ENCODE measurements around the gene ANKRD29. TPM values are rescaled to one million over a fixed set of nuclear protein-coding genes. Genes with fewer than 3 reads are reported as not detected.
"Not testable (repeated sequence)": the region's sequence is repeated elsewhere in the genome, so short reads cannot be mapped to it uniquely, and the experiment has no call there.

Gene ANKRD29
- total RNA-seq, 1 donor from 2014 or later = 2.1 TPM

DNA sequence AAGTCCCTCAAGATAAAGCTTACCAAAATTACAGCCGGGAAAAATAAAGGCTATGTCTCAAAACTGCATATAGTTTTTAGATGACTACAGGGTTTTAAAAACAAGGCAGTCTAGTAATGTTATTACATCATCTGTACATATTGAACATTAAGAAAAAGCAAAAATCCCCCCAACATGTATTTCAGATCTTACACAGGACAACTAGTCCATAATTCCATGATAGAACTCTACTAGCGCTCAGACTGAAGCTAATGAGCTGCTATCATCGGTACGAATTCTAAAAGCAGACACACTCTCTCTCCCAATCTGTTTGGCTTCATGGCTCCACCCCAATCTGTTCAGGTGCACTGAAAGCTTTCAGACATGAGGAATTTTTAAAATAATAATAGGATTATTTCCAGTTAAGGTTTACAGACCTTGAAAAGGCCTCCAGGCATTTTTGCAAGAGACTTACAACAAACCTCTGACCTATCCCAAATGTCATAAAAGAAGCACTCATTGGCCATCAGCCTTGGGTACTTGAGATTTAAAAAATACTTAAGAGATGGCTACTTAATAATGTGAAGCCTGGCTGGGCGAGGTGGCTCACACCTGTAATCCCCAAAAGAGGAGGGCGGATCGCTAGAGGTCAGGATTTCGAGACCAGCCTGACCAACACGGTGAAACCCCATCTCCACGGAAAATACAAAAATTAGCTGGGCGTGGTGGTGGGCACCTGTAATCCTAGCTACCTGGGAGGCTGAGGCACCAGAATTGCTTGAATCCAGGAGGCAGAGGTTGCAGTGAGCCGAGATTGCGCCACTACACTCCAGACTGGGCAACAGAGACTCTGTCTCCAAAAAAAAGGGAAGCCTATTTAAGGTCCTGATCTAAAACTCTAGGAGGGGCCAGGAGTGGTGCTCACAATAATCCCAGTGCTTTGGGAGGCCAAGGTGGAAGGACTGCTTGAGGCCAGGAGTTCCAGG lies 78.4 kb downstream of the ANKRD29 start:
- DNase-seq (ENCODE audit: low read depth) = no peak

GRCh38 chr18:23583071-23583865 lies 79.4 kb downstream of the ANKRD29 start:
- DNase-seq (ENCODE audit: low read depth) = no peak

DNA sequence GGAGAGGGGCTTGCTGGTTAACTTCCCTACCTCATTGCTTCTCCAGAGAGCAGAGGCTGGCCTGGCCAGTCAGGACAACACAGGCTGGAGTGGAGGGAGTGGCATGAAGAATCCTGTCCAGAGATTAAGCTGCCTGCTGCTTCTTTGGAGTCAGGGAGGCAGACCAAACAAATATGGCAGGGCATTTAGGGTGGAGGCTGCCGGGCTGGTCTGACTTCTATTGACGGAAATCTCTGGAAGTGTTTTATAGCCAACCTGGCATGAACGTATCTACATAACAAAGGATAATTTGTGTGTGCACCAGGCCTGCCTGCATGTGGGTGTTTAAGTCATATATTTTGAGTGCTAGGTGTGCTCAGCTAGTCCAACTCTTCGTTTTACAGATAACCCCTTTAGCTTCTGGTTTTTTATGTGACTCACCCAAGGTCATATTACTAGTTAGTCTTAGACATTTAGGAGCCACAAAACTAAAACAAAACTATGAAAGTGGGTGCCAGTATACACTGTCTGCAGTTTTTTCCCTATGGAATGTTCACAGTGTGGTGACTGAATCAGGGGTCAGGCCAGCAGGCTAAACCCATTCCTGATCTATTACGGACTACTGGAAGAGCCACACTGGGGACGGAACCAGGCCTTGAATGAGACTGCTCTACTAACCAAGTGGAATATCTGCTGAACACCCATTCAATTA lies 81.9 kb downstream of the ANKRD29 start:
- DNase-seq (ENCODE audit: low read depth) = no peak

GRCh38 chr18:23578891-23579653 lies 83.6 kb downstream of the ANKRD29 start:
- DNase-seq (ENCODE audit: low read depth) = no peak

DNA sequence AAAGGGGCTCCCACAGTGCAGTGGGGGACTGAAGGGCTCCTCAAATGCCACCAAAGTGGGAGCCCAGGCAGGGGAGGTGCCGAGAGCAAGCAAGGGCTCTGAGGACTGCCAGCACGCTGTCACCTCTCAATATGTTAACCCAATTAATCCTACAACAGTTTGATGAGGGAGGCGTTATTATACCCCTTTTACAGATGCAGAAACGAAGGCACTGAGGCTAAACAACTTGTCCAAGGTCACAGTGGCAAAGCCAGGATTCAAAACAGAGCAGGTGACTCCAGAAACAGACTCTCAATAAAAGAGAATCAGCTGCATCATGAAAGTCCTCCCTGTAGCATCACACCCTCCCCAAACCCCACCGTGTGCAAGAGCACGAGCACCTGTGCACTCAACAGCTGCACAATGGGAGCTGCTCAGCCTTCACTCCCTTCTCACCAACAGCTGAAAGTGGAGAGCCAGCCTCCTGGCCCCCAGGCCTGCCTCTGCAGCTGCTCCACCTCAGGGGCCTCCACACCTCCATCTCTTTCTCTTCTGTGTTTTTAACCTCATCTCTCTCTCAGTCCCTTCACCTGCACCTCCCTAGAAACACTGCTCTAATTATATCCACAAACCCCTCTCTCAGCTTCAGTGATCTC lies 84.5 kb downstream of the ANKRD29 start:
- DNase-seq (ENCODE audit: low read depth) = peak; percentile 81

GRCh38 chr18:23577521-23577920 lies 85.2 kb downstream of the ANKRD29 start:
- not testable (repeated sequence) for DNase-seq (ENCODE audit: low read depth)

- no peak for DNase-seq (ENCODE audit: low read depth)
Measured at GRCh38 chr18:23575309-23575651, 87.4 kb downstream of the ANKRD29 start.

- DNase-seq (ENCODE audit: low read depth) = peak; percentile 80
Measured at GRCh38 chr18:23574611-23575308, 88.0 kb downstream of the ANKRD29 start.

DNA sequence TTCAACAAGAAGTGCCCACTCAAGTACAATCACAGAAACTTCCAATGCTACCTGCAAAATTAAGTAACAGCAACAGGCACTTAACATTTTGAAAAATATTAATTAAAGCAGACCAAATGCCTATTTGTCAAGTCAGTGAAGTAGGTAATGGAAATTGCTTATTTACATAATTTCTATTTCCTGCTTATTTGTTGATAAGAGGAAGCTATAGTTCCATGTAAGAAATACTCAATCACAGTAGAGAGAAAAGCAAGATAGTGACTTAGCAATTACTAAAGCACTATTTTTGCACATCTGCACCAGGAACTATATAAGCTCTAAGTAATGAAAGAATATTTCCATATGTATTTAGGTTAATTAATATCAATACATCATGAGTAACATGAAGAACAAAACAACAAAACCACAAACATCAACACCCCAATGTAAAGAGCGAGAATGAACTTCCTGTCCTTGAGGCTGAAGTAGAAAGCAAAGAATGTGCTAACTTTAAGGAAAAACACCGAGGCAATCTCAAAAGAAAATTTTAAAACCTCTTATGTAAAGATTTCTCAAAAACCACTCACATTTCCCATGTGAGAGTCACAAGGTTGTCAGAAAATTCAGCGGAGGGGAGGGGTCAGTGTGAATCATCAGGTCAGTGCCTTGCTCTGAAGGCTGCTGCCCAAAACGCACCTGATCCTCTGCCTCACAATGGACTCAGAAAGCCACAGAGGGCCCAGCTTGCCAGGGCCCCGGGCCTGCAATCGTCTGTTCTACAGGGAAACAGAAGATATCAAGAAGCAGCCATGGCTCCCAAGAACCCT lies 88.9 kb downstream of the ANKRD29 start:
- peak; percentile 71 for DNase-seq (ENCODE audit: low read depth)

DNA sequence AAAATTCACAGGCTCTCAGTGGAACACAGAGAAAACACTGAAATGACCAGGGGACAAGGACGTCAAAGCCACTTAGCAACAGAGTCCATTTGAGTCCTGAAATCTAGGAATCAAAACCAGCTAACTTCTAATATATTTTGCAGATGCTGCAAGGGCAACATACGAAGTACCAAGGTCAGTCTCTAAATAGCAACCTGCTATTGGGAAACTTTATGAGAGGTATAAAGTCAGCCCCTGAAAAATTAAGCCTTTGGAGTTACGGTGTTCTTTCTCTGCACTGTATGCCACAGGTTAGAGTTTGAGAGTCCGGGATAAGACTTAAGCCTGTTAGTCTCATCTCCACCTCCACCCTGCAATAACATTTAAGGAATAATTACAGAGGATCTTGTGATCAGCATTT lies 89.7 kb downstream of the ANKRD29 start:
- no peak for DNase-seq (ENCODE audit: low read depth)

GRCh38 chr18:23572570-23572969 lies 90.1 kb downstream of the ANKRD29 start:
- no peak for DNase-seq (ENCODE audit: low read depth)

GRCh38 chr18:23572012-23572411 lies 90.7 kb downstream of the ANKRD29 start:
- no peak for DNase-seq (ENCODE audit: low read depth)

DNA sequence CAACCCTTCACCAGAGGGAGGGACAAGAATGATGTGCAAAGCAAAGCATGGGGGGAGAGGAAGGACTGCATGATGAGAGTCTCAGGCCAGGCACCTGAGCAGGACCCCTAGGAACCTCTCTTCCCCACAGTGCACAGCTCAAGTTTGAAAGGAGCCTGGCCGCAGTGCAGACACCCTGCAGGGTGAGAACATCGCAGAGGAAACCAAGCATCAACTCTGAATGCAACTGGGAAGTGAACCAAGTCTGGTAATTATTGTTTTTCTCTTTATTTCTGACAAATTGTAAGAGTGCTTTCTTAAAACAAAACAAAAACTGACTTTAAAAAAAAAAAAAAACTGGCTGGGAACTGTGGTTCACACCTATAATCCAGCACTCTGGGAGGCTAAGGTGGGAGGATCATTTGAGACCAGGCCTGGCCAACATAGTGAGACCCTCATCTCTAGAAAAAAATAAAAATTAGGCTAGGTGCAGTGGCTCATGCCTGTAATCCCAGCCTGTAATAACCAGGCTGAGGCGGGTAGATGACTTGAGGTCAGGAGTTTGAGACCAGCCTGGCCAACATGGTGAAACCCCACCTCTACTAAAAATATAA lies 91.7 kb downstream of the ANKRD29 start:
- no peak for DNase-seq (ENCODE audit: low read depth)

- DNase-seq (ENCODE audit: low read depth) = no peak
Measured at GRCh38 chr18:23569299-23570063, 93.2 kb downstream of the ANKRD29 start.

DNA sequence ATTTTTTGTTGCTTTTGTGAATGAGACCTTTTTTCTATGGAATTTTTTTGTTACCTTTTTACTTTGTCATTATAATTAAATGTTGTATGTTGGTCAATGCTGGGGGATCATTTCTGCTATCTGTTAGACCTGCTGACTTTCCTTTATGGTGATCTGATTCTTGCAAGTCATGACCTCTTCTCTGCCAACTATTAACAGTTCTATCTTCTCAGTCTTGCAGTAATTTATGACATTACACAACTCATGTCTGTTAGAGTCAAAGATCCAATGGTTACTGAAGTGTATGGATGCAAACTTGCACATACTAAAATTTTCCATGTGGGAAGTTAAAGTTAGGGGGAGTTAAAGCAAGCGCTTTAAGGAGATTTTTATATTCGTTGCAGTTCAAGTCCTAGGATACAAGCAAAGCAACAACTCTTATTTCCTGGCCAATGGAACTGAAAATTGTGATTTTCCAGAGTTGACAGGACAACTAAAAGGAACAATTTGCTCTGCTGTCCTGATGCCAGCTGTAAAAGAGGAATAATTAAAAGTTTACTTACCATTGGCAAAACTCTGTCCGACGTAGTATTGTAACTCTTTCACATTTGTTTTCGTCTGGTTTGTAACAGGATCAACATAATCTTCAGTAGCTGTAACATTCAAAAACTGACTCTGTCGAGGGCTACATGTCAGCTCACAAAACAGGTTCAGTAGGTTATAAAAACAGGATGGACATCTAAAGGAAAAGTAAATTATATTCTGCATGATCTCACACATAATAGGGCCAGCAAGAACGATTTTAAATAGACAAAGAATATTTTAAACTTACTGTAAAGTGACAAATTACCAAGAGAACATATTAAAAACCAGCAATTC lies 94.2 kb downstream of the ANKRD29 start:
- DNase-seq (ENCODE audit: low read depth) = no peak

- no peak for DNase-seq (ENCODE audit: low read depth)
Measured at GRCh38 chr18:23567671-23568070, 95.0 kb downstream of the ANKRD29 start.
